ENCODE results near the gene COL15A1. TPM values are rescaled to one million over a fixed set of nuclear protein-coding genes. Genes with fewer than 3 reads are reported as not detected.

The COL15A1 gene
- total and polyA plus RNA-seq, 10 donors, result 0.33 to 9.3 (median 2.1) TPM

- TF ChIP-seq, protein P1, sequence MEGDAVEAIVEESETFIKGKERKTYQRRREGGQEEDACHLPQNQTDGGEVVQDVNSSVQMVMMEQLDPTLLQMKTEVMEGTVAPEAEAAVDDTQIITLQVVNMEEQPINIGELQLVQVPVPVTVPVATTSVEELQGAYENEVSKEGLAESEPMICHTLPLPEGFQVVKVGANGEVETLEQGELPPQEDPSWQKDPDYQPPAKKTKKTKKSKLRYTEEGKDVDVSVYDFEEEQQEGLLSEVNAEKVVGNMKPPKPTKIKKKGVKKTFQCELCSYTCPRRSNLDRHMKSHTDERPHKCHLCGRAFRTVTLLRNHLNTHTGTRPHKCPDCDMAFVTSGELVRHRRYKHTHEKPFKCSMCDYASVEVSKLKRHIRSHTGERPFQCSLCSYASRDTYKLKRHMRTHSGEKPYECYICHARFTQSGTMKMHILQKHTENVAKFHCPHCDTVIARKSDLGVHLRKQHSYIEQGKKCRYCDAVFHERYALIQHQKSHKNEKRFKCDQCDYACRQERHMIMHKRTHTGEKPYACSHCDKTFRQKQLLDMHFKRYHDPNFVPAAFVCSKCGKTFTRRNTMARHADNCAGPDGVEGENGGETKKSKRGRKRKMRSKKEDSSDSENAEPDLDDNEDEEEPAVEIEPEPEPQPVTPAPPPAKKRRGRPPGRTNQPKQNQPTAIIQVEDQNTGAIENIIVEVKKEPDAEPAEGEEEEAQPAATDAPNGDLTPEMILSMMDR (IDR thresholded peaks at IDR 0.05 in 8 of 11, conservative IDR thresholded peaks at IDR 0.05 in 3 of 11), result no peak
- TF ChIP-seq POLR2AphosphoS5 (IDR thresholded peaks at IDR 0.05) (no peak), POLR2A (IDR thresholded peaks at IDR 0.05) (no peak)
- no peaks in the 10 kb centered on the region for H3K4me1 ChIP-seq
- 83 to 93% (median 90%) methylated on average over 3 of the region's 3 CpGs for WGBS, 5 donors
- no peak overlapping the region for H3K4me3 ChIP-seq
- H3K9me3 ChIP-seq, result peaks cover 0 to 16% (median 9%) of the 10 kb centered on the region in 8 donors
- no peak overlapping the region for H3K27ac ChIP-seq
- H3K36me3 ChIP-seq, result no peaks in the 10 kb centered on the region
- H3K27me3 ChIP-seq (replicated peaks in 1 of 7), result peaks cover 0 to 15% (median 0%) of the 10 kb centered on the region in 7 donors
- intact Hi-C loops (cut with DNase I; ENCODE audit: low total_unique reads), result no loop called here
- no peak for DNase-seq
Measured at GRCh38 chr9:98955259-98955658, 11.6 kb downstream of the COL15A1 start.

DNA sequence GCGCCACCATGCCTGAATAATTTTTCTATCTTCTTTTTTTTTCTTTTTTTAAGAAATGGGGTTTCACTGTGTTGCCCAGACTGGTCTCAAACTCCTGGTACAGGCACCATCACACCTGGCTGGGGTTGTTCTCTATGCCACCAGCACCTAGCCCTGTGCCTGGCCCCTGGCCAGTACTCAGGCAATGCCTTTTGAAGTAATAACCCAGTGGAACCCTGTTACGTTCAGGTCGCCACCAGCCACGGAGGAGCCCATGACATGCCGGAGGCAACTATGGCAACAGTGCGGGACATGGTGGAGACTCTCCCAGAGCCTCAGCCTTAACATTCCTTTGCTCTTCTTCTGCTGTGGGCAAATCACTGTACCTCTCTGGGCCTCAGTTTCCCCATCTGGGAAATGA is 14.1 kb downstream of the COL15A1 start:
- 92 to 96% (median 94%) methylated on average over 6 of the region's 6 CpGs for WGBS, 5 donors
- Histone ChIP-seq H3K36me3 (no peaks in the 10 kb centered on the region), H3K4me3 (no peak overlapping the region), H3K4me1 (no peaks in the 10 kb centered on the region), H3K27ac (peak overlapping the region in 3 of 8 donors; percentile 6 to 33 (median 12)), H3K9me3 (peaks cover 0 to 16% (median 9%) of the 10 kb centered on the region in 8 donors), H3K27me3 (replicated peaks in 1 of 7) (peaks cover 0 to 4% (median 0%) of the 10 kb centered on the region in 7 donors)
- intact Hi-C loops (cut with DNase I; ENCODE audit: low total_unique reads), result no loop called here
- no peak for DNase-seq
- TF ChIP-seq, protein P1 (IDR thresholded peaks at IDR 0.05 in 8 of 11, conservative IDR thresholded peaks at IDR 0.05 in 3 of 11), result no peak
- TF ChIP-seq POLR2A (IDR thresholded peaks at IDR 0.05), result no peak
- no peak for TF ChIP-seq POLR2AphosphoS5 (IDR thresholded peaks at IDR 0.05)

GRCh38 chr9:98958271-98958984 is 14.7 kb downstream of the COL15A1 start:
- Histone ChIP-seq H3K27ac (peak overlapping the region in 3 of 8 donors; percentile 6 to 33 (median 12)), H3K4me1 (no peaks in the 10 kb centered on the region)
- 75 to 90% (median 82%) methylated on average over 10 of the region's 10 CpGs for WGBS, 5 donors

GRCh38 chr9:98960409-98960808 is 16.7 kb downstream of the COL15A1 start:
- H3K27me3 ChIP-seq (replicated peaks in 1 of 7), result no peaks in the 10 kb centered on the region
- TF ChIP-seq POLR2A (IDR thresholded peaks at IDR 0.05), result no peak
- TF ChIP-seq, protein P1 (IDR thresholded peaks at IDR 0.05 in 8 of 11, conservative IDR thresholded peaks at IDR 0.05 in 3 of 11), result no peak
- no peak for TF ChIP-seq POLR2AphosphoS5 (IDR thresholded peaks at IDR 0.05)
- H3K9me3 ChIP-seq, result peaks cover 0 to 16% (median 9%) of the 10 kb centered on the region in 8 donors
- no peak overlapping the region for H3K27ac ChIP-seq
- H3K36me3 ChIP-seq, result no peaks in the 10 kb centered on the region
- 62 to 84% (median 74%) methylated on average over 3 of the region's 3 CpGs for WGBS, 5 donors
- intact Hi-C loops (cut with DNase I; ENCODE audit: low total_unique reads), result no loop called here
- H3K4me3 ChIP-seq, result no peak overlapping the region
- H3K4me1 ChIP-seq, result no peaks in the 10 kb centered on the region
- DNase-seq, result no peak

More at GRCh38 chr9:98958271-98958984, 14.7 kb downstream of the COL15A1 start:
- Histone ChIP-seq H3K9me3 (peaks cover 0 to 16% (median 9%) of the 10 kb centered on the region in 8 donors), H3K36me3 (no peaks in the 10 kb centered on the region), H3K27me3 (replicated peaks in 1 of 7) (peaks cover 0 to 4% (median 0%) of the 10 kb centered on the region in 7 donors), H3K4me3 (no peak overlapping the region)
- no peak for DNase-seq
- intact Hi-C loops (cut with DNase I; ENCODE audit: low total_unique reads), result no loop called here
- TF ChIP-seq, protein P1 (IDR thresholded peaks at IDR 0.05 in 8 of 11, conservative IDR thresholded peaks at IDR 0.05 in 3 of 11), result no peak
- TF ChIP-seq POLR2AphosphoS5 (IDR thresholded peaks at IDR 0.05) (no peak), POLR2A (IDR thresholded peaks at IDR 0.05) (no peak)

Data from spleen (tissue), 11 donors.